ENCODE data around the gene B3GNT2. TPM values are rescaled to one million over a fixed set of nuclear protein-coding genes. Genes with fewer than 3 reads are reported as not detected.

B3GNT2 gene
- total and polyA plus RNA-seq, 9 of the 15 experiments (the other 6 are each of a cell fraction or from before 2014, with no cell fraction given) = 6.0 to 38.9 (median 25.0) TPM

DNA sequence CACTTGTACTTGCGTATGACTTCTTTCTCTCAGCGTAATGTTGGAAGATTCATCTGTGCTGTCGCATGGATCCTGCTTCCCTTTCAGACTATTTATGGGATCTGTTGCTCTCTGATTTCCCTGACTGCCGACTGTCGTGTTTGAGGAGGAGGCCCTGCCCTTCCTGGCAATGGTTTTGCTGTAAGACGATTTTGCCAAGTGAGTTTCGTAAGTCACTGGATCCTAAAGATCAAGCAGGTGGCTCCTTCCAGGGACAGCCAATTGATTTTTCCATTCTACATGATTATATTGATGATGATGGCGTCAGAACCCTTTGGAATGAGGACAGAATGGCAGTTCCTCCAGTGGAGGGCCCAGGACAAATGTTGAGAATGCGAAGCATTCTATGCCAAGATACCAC, 8.7 kb upstream of the B3GNT2 start:
- Histone ChIP-seq H3K4me3 (no peak overlapping the region), H3K9me1 (ENCODE audit: control insufficient read depth, insufficient read depth, low read length) (no peaks in the 10 kb centered on the region), H2AFZ (ENCODE audit: low read depth, low read length) (no peak overlapping the region), H3K27me3 (ENCODE audit: control insufficient read depth in 2 of 2, insufficient read depth in 2 of 2, low read length in 2 of 2) (no peaks in the 10 kb centered on the region), H3K9me3 (replicated peaks; ENCODE audit: control insufficient read depth, insufficient read depth, low read depth, low read length) (no peaks in the 10 kb centered on the region), H3K4me2 (ENCODE audit: insufficient read depth, low read length) (no peak overlapping the region), H3K4me1 (replicated peaks in 1 of 2; ENCODE audit: control insufficient read depth in 2 of 2, insufficient read depth in 2 of 2, low read length in 2 of 2) (peaks cover 0 to under 1% of the 10 kb centered on the region in 2 experiments; a peak in 1 of 5 replicates), H3K9ac (ENCODE audit: insufficient read depth in 1 of 2, low read depth in 2 of 2, low read length in 2 of 2) (no peak overlapping the region), H4K20me1 (replicated peaks; ENCODE audit: control insufficient read depth, insufficient read depth, low read length) (no peaks in the 10 kb centered on the region), H3K79me2 (ENCODE audit: control insufficient read depth, insufficient read depth, low read length) (no peaks in the 10 kb centered on the region), H3K36me3 (ENCODE audit: control insufficient read depth, insufficient read depth, low read length) (no peaks in the 10 kb centered on the region), H3K27ac (ENCODE audit: extremely low read depth, low read depth, low read length) (no peak overlapping the region)
- ChIA-PET POLR2A (no interaction called here), CTCF (ENCODE audit: low intra/inter-chr PET ratio) (no interaction called here)
- intact Hi-C loops (cut with micrococcal nuclease) (no loop called here), in situ Hi-C loops (cut with MboI) (no loop called here)
- no TSS peak for BruUV-seq (replicated peaks)
- FAIRE-seq = no peak
- ATAC-seq = no peak
- WGBS (ENCODE audit: insufficient coverage, low coverage, missing lambda C conversion rate) = 52% methylated on average over 9 of the region's 9 CpGs
- TF ChIP-seq, protein P1, sequence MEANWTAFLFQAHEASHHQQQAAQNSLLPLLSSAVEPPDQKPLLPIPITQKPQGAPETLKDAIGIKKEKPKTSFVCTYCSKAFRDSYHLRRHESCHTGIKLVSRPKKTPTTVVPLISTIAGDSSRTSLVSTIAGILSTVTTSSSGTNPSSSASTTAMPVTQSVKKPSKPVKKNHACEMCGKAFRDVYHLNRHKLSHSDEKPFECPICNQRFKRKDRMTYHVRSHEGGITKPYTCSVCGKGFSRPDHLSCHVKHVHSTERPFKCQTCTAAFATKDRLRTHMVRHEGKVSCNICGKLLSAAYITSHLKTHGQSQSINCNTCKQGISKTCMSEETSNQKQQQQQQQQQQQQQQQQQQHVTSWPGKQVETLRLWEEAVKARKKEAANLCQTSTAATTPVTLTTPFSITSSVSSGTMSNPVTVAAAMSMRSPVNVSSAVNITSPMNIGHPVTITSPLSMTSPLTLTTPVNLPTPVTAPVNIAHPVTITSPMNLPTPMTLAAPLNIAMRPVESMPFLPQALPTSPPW (CRISPR knock-in tag; IDR thresholded peaks at IDR 0.05) = no peak
- no peak for TF ChIP-seq EZH2 (IDR thresholded peaks at IDR 0.05; ENCODE audit: borderline replicate concordance, low read depth, low read length)
- TF ChIP-seq, protein P2, sequence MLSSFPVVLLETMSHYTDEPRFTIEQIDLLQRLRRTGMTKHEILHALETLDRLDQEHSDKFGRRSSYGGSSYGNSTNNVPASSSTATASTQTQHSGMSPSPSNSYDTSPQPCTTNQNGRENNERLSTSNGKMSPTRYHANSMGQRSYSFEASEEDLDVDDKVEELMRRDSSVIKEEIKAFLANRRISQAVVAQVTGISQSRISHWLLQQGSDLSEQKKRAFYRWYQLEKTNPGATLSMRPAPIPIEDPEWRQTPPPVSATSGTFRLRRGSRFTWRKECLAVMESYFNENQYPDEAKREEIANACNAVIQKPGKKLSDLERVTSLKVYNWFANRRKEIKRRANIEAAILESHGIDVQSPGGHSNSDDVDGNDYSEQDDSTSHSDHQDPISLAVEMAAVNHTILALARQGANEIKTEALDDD (IDR thresholded peaks at IDR 0.05) = no peak
- TF ChIP-seq, protein P3, sequence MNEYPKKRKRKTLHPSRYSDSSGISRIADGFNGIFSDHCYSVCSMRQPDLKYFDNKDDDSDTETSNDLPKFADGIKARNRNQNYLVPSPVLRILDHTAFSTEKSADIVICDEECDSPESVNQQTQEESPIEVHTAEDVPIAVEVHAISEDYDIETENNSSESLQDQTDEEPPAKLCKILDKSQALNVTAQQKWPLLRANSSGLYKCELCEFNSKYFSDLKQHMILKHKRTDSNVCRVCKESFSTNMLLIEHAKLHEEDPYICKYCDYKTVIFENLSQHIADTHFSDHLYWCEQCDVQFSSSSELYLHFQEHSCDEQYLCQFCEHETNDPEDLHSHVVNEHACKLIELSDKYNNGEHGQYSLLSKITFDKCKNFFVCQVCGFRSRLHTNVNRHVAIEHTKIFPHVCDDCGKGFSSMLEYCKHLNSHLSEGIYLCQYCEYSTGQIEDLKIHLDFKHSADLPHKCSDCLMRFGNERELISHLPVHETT (CRISPR knock-in tag; conservative IDR thresholded peaks at IDR 0.05 in 1 of 2, IDR thresholded peaks at IDR 0.05 in 1 of 2) = no peak
- no peak for DNase-seq (ENCODE audit: extremely low read depth in 1 of 4, low spot score in 3 of 4)

Data from K562 (cell line).